Measurements from ENCODE around the gene GREB1L.

- no peak for TF ChIP-seq EZH2 (IDR thresholded peaks at IDR 0.05; ENCODE audit: borderline replicate concordance, low read depth, low read length, severe bottlenecking)
- TF ChIP-seq, protein P1, sequence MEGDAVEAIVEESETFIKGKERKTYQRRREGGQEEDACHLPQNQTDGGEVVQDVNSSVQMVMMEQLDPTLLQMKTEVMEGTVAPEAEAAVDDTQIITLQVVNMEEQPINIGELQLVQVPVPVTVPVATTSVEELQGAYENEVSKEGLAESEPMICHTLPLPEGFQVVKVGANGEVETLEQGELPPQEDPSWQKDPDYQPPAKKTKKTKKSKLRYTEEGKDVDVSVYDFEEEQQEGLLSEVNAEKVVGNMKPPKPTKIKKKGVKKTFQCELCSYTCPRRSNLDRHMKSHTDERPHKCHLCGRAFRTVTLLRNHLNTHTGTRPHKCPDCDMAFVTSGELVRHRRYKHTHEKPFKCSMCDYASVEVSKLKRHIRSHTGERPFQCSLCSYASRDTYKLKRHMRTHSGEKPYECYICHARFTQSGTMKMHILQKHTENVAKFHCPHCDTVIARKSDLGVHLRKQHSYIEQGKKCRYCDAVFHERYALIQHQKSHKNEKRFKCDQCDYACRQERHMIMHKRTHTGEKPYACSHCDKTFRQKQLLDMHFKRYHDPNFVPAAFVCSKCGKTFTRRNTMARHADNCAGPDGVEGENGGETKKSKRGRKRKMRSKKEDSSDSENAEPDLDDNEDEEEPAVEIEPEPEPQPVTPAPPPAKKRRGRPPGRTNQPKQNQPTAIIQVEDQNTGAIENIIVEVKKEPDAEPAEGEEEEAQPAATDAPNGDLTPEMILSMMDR (IDR thresholded peaks at IDR 0.05; ENCODE audit: extremely low read depth in 1 of 2, insufficient read depth in 1 of 2, low read depth in 1 of 2, low read length in 2 of 2) = no peak
- TF ChIP-seq, protein P2, sequence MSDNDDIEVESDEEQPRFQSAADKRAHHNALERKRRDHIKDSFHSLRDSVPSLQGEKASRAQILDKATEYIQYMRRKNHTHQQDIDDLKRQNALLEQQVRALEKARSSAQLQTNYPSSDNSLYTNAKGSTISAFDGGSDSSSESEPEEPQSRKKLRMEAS (IDR thresholded peaks at IDR 0.05; ENCODE audit: insufficient read depth, insufficient read length) = no peak
Observed at GRCh38 chr18:21509062-21509461, 267.0 kb downstream of the GREB1L start.
